GM19467 (cell line): ENCODE results near the gene IRAK2.

ENCODE experiments used
- ATAC-seq: cut with Tn5 transposase; IDR thresholded peaks from one replicate; pipeline ENCODE4 v1.9.1; 2021; ENCODE audit warnings: mild to moderate bottlenecking, moderate library complexity; ENCODE audit not compliant: unreplicated experiment

Gene IRAK2

GRCh38 chr3:10187944-10188343 is 23.2 kb downstream of the IRAK2 start:
- ATAC-seq: no peak

GRCh38 chr3:10188804-10189556 is 24.3 kb downstream of the IRAK2 start:
- no peak for ATAC-seq

DNA sequence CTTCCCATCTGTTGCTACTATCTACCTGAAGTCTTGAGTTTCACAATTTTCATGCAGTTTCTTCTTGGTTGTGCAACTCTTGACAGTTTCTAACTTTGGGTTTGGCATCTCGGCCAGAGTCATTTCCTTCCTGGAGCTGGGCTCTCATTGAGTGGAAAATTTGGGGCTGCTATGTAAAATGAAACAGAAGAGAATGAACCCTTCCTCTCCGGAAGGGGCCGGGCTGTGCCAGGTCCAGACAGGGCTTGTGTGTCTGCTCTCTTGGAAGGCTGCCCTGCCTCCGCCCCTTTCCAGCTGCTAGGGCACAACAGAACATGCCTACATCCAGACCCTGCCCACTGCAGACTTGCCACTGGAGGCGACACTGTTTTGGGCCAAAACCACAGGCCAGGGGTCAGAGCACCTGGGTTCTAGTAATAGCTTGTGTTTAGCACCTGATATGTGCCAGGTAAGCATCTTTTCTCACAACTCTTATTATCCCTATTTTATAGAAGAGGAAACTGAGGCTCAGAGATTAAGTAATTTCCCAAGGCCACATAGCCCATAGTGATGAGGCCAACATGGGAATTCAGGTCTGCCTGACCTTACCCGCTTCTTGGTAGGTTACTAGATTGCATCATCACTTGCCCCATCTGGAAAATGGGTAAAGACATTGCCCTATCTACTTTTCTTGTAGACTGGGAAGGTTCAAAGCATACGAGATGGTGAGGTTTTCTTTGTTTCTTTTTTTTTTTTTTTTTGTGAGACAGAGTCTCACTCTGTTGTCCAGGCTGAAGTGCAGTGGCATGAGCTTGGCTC is 25.0 kb downstream of the IRAK2 start:
- no peak for ATAC-seq

DNA sequence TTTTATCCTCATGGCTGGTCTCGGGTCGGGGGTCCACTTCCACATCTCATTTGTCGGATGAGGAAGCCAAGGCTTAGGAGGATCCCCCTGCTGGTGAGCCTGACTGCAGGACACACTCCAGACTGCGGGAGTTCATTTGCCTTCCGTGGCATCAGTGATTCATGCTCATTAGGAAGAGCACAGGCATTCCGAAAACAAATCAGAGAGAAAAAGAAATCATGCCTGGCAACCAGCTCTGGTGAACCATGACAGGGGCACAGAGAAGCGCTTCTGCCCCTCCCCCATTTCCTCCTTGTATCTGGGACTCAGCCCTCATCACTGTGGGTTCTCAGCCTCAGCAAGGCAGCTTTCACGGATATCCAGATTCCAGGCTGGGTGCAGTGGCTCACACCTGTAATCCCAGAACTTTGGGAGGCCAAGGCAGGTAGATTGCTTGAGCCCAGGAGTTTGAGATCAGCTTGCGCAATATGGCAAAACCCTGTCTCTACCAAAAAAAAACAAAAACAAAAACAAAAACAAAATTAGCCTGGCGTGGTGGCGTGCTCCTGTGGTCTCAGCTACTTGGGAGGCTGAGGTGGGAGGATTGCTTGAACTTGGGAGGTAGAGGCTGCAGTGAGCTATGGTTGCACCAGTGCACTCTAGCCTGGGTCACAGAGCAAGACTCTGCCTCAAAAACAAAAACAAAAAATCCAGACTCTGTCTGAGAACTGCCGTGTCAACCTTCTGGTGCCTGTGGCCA is 28.4 kb downstream of the IRAK2 start:
- ATAC-seq: no peak

GRCh38 chr3:10193692-10194327 is 29.1 kb downstream of the IRAK2 start:
- ATAC-seq: no peak

DNA sequence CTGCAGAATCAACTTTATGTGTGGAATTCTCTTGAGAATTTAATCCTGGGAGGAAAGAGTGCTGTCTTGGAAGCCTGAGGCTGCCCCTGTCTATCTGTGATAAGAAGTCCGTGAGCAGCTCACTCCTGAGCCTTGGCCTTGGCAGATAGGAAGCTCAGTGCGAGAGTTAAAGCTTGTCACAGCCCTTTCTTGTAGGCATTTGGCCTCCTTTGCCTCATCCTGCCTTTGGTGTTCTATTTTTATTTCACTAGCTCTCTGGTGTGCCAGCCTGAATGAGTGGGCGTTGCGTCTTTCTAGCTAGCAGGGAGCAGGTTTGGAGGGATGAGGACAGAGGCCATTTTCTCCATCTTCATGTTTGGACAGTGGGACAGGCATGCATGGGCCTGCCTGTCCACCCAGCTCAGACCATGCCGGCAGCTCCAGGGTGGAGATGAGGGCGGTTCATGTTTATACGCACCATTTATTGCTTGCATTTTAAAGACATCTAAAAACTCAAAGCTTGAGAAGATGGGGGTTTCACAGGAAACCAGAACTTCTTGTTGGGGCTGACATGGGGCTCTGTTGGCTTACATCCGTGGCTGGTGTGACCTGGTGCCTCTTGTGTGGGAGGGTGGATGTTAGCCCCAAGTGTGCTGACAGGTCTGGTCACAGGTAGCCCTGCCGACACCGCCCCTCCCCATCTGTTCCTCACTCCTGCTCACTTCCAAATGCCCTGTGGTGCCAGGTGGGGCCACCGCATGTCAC is 29.8 kb downstream of the IRAK2 start:
- ATAC-seq: no peak

- no peak for ATAC-seq
Observed at GRCh38 chr3:10195366-10196089, 30.8 kb downstream of the IRAK2 start.

GRCh38 chr3:10196389-10197052 is 31.8 kb downstream of the IRAK2 start:
- ATAC-seq: no peak

- no peak for ATAC-seq
Observed at GRCh38 chr3:10198226-10198625, 33.5 kb downstream of the IRAK2 start.

DNA sequence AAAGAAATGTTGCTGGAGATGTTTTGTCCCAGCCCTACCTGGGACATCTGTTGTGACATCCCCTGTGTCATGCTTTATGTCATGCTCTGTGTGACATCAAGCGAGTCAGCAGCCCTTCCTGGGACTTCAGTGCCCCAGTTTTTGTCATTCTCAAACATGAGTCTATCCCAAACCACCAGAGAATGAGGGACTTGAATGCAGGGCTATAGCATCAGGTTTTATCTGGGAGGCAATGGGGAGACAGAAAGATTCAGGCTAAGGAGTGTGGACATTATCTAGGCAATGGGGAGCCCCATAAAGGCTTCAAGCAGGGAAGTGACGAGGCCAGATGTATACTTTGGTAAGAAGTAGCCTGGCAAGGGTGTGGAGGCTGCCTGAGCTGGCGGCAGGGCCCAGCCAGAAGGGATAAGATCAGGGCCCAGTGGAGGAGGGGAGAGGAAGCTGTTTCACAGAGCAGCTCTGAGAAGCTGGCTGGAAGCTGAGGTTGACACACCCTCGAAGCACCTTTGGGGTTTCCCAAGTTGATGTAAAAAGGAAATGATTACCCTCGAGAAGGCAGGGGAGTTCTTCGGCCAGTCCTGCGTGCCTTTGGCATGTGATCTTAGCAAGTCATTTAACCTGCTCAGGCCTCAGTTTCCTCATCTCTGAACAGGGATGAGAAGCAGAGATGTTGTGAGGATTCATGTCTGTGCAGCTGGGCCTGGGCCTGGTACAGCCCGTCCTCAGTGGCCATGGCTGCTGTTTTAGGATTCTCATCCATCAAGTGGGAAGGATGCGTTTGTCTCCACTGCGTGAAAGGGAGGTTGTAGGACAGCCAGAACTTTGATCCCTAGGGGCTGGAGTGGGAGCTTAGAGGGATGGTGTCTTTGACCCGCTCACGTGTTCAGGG is 34.3 kb downstream of the IRAK2 start:
- peak; percentile 50 for ATAC-seq

- no peak for ATAC-seq
Observed at GRCh38 chr3:10204921-10205320, 40.2 kb downstream of the IRAK2 start.

DNA sequence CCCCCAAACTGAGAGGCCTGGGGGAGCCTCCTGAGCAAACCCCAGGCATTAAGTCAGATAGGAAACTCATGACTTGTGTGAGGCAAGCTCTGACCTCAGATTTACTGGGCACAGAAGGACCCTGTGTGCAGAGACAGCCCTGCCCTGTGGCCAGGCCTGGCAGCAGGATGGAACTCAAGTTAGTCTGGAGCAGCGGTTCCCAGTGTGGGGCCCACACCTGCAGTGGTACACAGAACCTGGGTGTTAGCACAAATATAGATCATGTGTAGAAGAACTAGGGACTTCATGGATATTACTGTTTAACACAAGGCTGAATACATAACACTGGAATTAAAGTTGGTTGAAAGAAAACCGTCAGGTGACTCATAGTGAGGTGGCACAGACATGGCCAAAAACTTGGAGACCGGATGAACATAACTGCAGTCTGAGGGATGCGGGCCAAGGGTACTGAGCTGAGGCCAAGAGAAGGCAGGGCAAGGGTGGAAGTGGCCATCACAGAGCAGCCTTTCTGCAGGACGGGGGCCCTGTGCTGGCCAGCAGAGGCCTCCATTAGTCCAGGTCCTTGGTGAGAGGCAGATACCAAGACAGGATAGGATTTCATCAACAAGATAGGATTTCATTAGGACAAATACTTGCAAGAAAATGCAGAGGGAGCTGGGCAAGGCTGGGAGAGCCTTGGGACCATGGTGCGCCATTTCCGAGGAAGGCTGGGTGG is 40.9 kb downstream of the IRAK2 start:
- no peak for ATAC-seq

DNA sequence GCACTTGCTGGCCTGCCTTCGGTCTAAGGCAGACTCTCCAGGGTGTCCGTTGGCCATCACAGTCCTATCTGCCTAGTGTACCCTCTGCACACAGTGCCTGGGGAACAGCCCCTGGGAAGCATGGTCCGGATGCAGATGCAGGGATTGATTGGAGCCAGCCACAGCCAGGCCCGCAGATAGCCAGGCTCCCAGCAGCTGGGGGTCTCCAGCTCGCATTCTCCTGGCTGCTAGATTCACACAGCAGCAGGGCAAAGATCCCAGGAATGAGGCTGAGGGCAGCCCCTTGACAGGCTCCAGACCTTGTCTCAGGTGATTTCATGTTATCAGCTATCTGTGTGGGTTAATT is 41.4 kb downstream of the IRAK2 start:
- no peak for ATAC-seq

DNA sequence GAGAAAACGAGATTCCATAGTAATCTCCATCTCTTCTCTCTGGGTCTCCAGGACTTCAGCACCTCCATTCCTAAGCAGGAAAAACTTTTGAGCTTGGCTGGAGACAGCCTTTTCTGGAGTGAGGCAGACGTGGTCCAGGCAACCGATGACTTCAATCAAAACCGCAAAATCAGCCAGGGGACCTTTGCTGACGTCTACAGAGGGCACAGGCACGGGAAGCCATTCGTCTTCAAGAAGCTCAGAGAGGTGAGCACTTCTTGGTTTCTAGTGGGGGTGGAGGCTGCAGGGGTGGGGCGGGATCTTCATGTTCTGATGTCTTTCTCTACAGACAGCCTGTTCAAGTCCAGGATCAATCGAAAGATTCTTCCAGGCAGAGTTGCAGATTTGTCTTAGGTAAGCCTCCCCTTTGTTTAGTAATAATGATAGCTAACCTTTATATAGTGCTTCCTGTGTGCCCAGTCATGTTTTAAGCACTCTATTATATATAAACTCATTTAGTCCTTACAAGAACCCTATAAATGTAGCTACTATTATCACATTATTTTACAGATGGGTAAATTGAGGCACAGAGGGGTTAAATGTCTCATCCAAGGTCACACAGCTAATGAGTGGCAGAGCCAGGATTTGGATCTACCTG is 48.6 kb downstream of the IRAK2 start:
- ATAC-seq: no peak

- ATAC-seq: no peak
Observed at GRCh38 chr3:10215578-10216368, 51.1 kb downstream of the IRAK2 start.

DNA sequence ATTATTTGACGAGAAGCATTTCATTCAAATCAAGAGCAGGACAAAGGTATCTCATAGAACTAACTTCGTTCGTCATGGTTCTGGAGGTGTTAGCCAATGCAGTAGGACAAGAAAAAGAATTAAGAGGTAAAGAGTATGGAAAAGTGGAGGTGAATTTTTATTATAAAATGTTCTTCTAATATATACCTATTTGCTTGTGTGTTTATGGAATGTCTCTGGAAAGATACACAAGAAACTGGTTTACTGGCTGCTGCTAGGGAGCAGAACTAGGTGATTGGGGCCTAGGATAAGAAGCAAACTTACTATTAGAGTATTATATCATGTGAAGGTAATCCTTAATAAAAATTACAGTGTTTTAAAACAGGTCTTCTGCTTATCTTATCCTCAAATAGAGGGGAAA is 52.6 kb downstream of the IRAK2 start:
- no peak for ATAC-seq

DNA sequence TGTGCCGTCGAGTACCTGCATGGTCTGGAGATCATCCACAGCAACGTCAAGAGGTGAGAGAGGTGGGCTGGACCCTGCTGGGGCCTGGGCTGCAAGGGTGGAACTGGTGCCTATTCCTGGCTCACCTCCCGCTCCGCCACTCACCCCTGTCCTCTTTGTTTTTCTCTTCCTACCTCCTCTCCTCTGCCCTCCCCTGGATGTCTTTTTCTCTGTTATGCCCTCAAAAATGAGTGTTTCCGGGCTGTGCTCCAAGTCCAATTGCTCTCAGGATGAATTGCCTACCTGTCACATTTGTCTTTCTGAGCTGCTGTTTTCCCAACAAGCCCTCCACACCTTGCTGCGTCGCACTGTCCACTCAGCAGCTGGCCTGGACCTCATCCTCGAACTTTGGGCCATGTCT is 55.0 kb downstream of the IRAK2 start:
- ATAC-seq: no peak
